ENCODE measurements around the gene THNSL1.

Gene THNSL1

DNA sequence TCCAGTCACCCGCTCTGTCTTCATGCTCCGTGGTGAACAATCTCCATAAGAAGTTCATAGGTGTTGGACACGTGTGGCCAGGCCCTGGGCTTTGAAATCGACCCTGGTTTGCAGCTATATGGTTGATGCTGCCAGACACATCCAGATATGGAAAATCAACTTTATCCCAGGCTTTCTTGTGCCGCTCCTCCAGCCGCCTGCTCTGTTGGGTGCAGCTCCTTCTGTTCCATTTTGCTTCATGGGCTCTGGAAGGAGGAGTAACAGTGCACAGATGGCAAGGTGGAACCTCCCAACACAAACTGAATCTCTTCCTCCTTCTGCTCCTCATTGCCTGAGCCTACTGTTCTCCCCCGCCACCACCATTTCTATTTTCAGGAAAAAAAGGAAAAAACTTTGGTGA lies 44.7 kb downstream of the THNSL1 start:
- no peak for DNase-seq

DNA sequence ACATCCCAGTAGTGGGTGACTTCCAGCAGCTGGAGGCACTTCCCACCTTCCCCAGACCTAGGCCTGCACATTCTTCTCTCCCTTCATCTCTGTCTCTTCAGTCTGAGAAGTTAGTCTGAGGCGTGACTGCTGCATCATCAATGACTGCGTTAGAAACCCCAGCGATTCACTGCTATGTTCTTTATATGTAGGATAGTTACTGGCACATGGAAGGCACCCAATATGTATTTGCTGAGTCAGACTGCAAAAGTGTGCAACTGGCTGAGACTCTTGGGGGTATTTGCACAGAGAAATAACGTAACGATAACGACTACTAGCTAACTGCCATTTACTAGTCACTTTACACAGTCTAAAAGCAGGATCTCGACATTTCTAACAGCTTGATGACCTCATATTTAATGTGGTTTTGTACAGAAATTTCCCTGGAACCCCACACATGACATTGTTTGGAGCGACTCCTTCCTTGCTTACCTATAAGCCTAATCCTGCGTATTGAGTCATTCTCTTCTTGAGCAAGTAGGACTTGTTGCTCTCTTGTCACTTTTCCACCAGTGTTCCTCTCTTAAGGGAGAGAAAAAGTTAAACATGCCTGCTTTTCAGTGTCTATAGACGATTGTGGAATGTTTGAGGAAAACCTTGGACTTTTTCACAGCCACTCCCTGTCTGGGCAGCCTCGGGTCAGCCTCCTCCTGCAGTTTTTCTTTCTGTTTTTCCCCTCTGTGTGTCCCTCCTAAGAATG lies 45.5 kb downstream of the THNSL1 start:
- DNase-seq: no peak

DNA sequence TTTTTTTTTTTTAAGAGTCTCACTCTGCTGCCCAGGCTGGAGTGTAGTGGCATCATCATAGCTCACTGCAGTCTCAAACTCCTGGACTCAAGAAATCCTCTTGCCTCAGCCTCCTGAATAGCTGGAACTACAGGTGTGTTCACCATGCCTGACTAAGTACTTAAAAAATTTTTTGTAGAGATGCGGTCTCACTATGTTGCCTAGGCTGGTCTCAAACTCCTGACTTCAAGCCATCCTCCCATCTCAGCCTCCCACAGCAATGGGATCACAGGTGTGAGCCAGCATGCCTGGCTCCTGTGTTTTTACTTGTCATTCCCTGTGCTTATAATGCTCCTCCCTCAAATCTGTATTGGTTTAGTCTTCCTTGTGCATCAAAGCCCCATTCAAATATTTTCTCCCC lies 46.7 kb downstream of the THNSL1 start:
- DNase-seq: no peak

DNA sequence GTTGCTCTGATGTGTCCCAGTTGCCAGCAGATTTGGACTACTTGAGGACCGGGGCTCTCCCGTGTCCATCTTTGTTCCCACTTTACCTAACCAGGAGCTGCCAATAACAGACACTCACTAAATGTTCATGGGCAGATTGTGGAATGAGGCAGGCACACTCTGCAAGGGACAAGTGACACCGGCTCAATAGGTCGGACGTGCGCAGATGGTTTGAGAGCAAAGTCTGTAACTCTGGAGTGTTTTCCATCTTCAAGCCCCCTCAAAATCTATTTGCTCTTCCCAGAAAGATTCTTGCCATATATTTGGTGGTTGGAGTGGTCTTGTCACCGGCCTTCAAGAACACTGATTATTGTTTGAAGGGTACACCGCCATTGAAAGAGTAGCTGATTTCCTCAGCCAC lies 47.2 kb downstream of the THNSL1 start:
- no peak for DNase-seq

DNA sequence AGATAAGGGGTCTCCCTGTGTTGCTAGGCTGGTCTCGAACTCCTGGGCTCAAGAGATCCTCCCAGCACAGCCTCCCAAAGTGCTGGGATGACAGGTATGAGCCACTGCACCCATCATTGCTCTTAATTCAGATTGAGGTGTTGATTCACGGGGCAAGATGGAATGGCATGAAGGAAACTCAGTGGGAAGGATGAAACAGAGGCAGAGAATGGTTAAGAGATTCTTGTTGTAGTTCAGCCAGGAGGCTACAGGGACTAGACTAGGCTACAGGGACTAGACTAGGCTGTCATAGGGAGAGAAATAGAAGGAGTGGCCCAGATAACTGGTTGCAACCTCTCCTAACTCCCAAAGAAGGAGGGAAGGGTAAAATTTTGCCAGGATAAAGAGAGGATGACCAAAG lies 48.0 kb downstream of the THNSL1 start:
- DNase-seq: no peak

DNA sequence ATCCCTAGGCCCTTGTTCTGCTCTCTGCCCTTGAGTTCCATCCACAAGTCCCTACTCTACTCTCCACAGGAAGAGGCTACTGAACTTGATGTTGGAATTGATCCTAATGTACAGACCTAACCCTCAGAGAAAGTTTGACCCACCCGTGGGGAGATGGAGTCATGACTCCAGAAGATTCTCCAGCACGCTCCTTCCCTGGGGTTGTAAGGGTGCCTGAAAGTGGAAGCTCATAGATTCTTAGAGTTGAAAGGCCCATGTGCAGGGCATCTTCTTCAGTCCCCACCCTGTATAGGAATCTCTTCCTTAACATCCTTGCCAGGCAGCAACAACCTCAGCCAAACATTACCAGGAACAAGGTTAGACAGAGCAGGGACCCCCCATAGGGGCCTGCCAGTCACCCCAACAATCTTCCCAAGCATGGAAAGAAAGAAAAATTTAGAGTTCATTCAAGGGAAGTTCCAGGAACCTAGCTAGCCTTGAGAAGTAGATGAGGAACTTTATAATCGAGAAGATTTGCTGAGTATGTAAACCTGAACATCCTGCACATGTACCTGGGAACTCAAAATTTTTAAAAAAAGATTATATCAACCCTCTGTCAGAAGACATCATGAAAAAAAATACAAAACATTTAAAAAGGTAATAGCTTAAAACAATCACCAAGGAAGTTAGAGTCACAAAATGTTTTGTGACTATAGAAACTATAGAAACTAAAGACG lies 49.5 kb downstream of the THNSL1 start:
- DNase-seq: no peak

DNA sequence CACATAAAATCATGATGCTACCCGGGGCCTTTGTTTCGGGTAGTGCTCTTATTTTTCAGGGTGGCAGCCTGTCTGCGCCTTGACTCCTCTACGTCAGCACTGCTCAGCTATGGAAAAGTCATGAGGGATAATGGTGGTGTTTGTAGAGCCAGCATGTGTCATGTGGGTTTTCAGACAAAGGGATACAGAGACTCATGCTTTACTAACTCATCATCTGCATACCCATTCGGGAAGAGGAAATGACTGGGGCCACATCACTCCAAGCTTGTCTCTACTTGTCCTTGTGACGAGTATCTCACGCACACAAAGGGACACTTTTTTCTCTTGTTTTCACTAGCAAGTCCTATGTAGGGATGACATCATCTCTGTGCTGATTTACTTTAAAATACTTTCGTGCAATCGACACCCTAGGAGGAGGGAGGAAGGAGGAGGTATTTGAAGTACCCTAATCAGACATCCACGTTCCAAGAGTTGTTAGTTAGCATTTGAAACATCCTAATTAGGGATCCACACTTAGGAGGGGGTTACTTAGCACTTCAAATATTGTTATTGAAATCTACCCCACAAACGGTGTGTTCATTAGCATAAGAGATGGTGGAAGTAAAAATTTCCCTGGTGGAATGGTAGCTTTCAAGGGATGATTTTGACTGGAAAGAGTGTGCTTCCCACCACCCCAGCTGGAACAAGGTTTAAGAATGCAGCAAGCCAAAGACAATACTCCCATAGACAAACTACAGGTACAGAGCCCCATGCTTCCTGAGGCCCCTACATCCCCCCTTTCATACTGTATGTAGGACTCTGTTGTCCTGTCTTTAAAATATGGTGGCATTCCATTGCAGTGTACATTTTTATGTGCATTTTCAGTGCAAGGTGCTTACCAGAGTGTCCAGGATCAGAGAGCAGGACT lies 52.0 kb downstream of the THNSL1 start:
- DNase-seq: no peak

DNA sequence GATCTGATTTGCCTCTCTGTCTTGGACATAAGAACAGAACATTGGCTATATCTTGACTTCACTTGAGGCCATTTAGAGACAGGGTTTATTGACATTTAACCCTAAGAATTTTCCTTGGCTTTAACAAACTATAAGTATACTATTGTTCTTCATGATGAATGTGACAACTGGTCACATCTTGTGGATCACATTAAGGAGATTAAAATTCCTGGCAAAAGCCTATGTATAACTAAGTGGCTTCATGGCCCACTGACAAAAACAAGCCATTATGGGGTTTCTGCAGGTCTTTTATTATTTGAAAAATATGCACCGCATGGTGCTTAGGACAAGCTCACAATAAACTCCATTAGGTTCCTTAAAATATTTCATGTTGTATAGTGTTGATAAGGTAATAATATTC lies 54.8 kb downstream of the THNSL1 start:
- no peak for DNase-seq

DNA sequence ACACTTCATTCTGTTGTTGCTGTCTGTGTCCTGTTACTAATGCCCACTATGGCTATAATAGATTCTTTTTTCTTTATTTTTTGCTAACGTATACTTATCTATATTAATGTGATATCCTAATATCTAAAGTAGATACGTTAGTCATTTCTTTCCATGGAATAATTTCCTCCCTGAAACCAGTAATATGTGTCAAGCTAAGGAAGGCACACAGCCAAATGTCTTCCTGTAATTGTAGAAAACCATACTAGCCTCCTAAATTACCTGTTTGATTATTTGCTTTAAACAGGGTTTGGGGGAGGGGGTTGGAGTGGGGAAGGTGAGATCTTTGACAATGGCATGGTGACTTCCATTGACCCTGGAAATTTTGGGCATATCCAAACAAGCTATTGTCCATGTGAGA lies 56.4 kb downstream of the THNSL1 start:
- DNase-seq: no peak

DNA sequence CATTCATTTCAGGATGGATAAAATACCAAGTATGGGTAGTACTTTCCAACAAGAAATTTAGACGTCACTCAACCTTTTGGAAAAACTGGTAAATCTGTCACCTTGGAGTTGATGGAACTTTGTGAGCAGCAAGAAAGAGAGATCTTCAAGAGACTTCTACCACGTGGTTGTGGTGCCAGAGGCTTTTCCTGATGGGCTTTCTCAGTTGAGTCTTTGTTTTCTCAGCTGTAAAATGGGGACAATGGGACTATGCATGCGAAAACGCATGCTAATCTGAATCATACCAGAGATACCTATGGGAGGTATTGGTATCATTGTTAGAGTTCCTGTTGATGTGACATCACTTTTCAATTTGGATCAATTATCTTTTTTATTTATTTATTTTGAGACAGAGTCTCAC lies 59.4 kb downstream of the THNSL1 start:
- DNase-seq: no peak
